Activated T-cell treated with anti-CD3 and anti-CD28 coated beads, Interleukin-2, amount 50 U/mL, for 1 hour (primary cell): Measurements from ENCODE around the gene PIP4K2B.
A peak's percentile ranks its signal among the peaks of the same experiment; 100 is the strongest.

Experiments used
- DNase-seq: peaks from one replicate; pipeline ENCODE4 v3.0.0-alpha.2; 2020

Gene PIP4K2B

DNA sequence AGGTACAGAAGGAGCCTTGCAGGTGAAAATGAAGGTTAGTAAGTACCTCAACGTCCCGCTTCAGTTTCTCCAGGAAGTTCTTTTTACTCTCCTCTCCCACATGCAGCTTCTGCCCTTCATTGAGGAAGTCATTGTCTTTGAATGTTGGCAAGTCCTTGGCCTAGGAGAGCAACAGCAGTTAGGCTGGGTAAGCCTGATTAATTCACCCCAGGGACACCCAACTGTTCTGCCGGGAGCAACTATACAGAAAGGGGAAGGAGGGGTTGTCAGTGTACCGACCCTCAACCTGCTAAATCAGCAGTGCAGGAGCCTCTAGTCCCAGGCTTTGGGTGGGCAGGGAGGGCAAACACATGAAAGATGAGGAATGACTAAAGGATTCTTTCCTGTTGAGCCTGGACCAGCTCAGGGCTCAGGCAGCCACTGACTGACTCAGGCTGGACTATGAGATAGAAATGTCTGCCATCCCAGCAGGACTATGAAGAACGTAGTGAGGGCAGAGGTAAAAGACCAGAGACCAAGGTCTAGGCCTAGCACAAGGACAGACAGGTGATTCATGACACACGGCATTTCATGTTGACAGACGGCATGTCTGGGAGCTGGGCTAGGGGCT lies 21.6 kb downstream of the PIP4K2B start:
- no peak for DNase-seq

DNA sequence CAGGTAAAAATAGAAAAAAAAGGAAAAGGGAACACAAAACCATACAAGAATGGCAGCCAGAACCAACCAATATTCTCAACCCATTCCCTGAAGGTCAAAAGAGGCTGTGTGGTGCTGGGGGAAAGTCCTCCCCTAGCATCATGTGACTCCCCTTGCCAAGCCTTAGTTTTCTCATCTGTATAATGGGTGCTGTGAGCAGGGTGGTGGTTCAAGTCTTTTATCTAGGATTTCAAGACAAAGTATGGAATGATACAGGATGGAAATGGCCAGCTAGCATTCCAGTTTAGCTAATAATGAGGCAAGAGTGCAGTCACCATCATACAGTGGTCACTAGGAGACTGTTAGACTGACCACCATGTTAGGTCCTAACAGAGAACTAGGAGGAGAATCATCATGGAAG lies 26.1 kb downstream of the PIP4K2B start:
- no peak for DNase-seq

DNA sequence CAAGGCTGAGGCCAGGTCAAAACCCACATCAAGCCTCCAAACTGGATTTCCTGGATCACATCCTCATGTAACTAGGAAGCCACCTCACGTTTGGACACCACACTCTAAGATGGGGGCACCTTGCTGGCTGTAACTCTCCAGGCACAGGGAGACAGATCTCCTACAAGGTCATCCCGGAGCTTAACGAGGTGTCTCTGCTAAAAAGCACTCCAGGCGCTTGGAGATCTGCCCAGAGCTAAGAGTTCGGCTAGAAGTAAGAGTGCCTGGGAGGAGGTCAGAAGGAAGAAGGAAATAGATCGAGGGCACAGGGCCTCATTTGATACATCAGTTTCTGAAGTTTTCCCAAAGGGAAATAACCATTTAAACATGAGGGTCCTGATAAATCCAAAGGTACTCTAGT lies 30.9 kb downstream of the PIP4K2B start:
- DNase-seq = no peak

DNA sequence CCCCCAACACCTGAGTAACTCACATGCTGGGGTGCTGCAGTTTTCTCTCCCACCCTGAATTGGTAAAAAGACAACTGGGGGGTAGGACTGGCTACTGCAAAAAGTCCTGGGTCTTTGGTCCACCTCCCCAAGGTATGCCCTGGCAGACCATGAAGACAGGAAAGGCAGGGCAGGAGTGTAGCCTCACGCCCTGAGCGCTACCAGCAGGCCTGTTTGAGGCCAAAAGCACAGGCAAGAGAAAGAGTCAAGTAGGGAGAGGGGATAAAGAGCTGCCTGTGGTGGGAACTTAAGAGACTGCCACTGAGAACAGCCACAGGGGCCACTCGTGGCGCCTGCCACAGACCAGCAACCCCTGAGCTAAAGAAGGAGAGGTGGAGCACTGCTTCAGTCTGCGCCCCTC lies 33.0 kb downstream of the PIP4K2B start:
- no peak for DNase-seq

DNA sequence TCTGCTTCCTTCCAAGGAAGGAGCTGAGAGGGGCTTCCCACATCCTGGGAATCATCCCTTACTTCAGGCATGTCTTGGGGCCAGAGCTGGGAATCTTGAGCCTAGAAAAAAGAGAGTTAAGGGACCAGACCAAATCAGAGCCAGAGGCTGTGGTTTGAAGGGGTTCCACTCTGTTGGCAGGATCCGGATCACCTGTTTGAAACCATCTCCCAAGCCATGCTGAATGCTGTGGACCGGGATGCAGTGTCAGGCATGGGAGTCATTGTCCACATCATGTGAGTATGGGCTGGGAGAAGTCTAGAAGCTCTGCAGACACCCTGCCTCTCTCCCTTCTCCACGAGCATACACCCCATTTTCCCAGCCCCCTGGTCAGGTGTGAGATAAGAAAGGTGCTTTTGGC lies 37.1 kb downstream of the PIP4K2B start:
- no peak for DNase-seq

DNA sequence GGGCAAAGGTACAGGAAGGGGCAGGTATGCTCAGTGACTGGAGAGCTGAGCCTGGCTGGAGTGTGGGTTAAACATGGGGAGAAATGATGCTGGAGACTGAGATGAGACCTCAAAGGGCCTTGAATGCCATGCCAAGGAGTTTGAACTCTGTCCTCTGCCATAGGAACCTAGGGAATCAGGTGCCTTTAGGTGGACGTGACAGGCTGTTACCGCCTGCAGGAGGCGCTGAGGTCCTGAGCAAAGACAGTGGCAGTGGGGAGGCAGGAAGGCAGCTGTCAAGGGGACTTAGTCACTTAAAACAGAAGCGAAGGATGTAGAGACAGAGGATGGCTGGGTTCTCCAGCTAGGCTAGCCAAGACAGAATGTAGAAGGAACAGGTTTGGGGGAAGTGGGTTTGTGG lies 37.7 kb downstream of the PIP4K2B start:
- DNase-seq = no peak

DNA sequence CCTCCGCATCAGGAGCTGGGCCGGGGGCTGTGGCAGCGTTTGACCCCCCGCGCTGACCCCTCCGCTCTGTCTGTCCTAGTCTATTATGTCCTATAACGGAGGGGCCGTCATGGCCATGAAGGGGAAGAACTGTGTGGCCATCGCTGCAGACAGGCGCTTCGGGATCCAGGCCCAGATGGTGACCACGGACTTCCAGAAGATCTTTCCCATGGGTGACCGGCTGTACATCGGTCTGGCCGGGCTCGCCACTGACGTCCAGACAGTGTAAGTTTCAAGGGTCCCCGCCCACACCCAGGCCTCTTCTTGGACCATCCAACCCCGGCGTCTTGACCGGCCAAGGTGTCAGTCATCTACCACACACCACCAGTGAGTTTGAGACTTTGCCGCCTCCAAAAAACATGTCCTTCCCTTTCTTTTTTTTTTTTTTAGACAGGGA lies 46.3 kb downstream of the PIP4K2B start:
- DNase-seq = no peak

DNA sequence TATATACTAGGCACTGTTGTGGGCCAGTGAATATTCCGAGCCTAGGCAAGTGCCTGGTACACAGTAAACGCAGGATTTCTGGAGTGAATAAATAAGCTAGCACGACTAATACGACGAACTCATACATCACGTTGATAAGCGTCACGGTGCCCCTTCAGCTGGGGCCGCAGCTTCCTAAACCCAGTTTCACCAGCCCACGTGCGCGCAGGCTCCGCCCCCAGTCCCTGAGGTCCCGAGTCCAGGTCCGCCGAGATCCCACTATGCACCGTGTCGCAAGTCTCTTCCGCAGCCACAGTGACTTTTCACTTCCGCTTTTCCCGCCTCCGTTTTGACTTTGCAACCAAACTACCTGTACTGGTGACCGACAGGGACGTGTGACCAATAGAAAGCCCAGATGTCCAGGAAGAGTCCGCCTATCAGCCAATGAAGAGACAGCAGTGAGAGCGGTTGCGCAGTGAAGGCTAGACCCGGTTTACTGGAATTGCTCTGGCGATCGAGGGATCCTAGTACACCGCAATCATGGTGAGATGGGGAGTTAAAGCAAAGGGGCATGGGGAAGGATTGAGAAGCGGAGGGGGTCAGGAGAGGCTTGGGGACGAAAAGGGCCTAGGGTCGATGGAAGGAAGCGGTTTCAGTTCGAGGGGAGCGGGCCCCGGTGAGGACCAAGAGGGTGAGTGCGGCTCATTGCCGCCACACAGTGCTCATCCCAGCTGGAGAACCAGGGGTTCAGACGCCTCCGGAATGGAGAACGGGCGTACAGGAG lies 46.9 kb downstream of the PIP4K2B start, which contains the start of gene PSMB3:
Gene PSMB3, plus strand, starts transcription at position 434 of the 763 bp plus-strand sequence. Its CDS starts 86 bp downstream, at position 520.
- peak; percentile 91 for DNase-seq

DNA sequence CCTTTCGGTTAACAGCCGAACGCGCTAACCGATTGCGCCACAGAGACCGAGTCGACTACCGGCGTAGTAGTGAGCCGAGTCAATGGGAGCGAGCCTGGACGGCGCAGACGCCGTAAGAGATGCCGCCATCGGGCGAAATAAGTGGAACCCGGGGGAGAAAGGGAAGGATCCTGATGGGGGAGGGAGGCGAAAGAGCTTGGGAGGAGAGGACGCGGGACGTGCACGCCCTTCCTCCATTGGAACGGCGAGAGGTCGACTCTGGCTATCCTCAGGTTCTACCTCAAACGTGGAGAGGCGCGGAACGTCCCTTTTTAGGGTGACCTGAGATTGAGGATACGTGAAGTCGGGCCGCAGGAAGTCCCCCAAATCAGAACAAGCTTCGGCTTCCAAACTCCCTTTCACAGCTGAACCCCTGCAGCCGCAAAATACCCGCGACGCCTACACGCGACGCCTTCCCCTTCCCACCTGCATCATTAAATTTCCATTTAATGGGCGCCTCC lies 47.5 kb downstream of the PIP4K2B start:
- peak; percentile 87 for DNase-seq

DNA sequence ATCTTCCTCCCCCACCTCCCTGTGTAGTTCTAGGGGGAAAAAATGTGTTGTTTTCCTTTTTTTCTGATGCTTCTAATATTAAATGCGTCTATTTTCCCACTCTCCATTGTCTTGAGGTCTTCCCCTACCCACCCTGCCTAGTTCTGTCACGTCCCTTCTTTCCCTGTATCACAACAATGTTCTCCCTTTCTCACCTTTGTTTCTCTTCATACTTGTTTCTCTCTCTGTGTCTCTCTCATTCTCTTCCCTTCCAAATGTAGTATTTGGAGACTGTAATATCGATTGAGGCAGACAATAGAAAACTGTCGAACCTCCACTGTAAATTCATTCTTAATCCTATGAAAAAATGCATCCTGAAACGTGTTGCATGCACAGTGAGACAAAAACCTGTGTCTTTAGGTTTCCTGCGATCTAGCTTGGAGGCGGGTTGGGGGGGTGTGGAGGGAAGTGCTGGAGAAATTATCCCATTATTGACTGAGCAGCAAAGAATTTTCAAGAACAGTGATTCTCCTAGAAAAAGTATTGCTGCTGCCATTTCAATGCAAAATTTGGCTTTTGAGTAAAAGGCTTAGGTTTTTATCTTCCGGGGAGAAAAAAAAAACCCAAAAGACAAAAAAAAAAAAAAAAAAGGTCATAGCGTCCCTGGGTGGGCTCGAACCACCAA lies 48.1 kb downstream of the PIP4K2B start:
- DNase-seq = no peak

DNA sequence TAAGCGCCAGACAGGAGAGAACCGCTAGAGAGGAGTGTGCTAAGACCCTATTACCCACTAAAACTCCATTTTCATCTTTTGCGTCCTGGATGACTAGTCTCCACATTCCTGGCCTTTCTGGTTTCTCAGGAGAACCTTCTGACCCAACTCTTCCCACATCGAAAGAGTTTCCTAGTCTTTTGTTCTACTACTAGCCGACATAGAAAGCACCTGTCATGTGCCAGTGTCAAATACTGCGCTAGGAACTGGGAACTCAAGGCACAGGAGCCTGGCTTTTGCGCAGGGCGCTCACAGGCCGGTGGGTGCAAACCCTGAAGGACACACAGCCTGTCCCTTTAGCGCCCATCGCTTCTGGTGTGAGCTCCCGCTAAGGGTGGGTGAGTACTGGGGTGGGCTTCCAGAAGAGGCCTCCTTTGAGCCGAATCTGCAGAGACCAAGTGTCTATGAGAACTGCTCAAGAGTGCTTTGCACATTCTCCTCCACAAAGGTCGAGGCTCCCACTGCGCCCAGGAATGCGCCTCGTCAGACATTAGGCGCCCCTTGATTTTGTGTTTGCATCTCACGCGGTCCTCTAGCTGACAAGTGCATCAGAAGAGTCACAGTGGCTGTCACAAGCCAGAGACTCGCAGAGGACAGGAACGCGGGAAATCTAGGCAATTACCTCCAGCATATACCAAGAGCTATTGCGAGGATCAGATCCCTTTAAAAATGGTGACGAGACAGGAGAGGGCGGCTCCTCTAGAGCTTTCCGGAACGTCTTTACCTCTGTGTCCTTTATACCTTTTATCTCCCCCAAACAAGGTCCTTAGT lies 48.8 kb downstream of the PIP4K2B start:
- no peak for DNase-seq

DNA sequence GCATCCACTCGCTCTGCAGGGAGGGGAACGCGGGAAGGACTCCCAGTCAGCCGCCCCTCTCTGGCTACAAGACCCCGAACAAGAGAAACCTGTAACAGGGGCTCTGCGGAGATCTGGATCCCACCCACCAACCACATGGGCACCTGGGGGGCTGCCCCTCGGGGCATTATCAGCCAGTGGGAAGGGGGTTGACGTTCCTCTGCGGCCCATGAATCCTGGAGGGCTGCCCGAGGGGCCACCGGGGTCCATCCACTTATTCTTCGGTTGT lies 49.4 kb downstream of the PIP4K2B start:
- no peak for DNase-seq

DNA sequence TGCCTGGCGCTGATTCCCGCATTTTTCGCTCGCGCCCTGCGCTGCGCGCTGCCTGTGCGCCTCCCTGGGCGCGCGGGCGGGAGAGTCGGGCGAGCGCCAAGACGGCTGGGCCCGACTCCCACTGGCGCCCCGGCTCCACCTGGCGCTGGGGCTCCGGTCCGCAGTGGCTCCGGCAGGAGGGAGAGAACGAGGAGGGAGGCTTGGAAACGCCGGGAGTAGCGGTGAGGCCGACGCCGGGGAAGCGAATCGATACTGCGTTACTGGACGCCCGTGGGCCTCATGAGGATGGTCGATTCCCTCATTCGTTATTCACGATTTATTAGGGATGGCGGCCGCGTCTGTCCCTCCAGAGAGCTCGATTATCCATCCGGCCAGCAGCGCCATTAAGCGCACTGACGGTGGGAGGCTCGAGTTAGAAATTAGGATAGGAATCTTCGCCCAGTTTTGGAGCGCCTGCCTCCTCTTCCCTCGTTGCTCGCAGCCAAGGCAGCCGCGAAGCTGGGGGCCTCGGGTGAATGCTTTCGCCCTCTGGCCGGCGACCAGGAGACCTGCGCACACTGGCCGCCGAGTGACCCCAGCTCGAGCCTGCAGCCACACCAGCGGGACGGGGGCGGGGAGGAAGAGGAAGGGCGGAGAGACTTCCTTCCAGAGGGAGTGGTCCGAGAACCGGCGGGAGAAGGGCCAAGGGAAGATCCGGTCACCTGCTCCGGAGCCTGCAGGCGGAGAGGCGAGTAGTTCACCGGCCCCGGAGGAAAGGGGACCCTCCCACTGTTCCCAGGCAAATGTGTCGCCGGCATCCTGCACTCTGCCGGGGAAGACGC lies 49.9 kb downstream of the PIP4K2B start:
- DNase-seq = no peak

DNA sequence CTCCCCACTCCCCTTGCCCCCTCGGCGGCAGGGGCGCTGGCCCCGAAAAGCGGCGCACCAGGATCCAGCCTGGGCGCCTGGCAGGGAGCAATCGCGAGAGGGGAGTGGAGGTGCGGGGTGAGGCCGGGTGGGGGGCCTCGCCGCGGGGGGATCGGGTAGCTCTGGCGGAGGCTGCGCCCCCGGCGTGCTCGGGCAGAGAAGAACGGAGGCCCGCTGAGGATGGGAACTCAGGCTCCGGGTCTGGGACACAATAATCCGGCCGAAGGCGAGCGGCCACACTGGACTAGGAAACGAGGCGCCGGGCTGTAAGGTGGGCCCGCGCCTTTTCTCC lies 50.5 kb downstream of the PIP4K2B start:
- no peak for DNase-seq

DNA sequence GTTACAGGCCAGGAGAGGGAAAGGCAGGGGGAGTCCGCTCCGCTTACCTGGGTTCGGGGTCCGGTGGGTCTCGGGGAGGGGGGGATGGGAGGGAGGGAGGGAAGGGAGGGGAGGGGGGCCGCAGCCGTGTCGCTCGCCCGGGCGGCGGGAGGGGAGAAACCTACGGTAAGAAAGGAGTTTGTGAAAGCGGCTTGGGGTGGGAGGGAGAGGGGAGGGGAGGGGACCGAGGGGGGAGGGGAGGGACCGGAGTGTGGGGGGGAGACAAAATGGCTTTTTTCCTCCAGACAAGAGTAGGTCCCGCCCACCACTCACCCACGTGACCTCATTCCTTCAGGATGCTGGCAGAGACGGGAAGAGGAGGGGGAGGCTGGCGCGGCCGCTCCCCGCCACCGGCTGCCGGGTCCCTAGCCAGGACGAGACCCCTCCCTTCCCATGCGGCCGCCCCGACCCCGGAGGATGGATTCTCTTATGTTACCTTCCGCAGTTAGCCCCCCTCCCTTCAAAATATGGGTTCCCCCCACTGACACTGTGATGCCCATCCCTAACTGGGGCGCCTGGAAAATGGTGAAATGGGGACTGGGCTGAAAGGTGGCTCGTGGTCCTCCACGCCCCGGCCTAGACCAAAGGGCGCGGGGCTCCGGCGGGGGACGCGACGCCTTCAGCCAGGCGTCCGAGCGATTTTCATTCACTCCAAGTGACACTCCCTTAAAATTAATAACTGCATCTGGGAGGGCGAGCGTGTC lies 51.0 kb downstream of the PIP4K2B start, which contains the start of gene PCGF2:
Gene PCGF2, minus strand, starts transcription at position 188 of the 743 bp plus-strand sequence. CDS start 7,934 bp downstream, outside the sequence.
- no peak for DNase-seq

DNA sequence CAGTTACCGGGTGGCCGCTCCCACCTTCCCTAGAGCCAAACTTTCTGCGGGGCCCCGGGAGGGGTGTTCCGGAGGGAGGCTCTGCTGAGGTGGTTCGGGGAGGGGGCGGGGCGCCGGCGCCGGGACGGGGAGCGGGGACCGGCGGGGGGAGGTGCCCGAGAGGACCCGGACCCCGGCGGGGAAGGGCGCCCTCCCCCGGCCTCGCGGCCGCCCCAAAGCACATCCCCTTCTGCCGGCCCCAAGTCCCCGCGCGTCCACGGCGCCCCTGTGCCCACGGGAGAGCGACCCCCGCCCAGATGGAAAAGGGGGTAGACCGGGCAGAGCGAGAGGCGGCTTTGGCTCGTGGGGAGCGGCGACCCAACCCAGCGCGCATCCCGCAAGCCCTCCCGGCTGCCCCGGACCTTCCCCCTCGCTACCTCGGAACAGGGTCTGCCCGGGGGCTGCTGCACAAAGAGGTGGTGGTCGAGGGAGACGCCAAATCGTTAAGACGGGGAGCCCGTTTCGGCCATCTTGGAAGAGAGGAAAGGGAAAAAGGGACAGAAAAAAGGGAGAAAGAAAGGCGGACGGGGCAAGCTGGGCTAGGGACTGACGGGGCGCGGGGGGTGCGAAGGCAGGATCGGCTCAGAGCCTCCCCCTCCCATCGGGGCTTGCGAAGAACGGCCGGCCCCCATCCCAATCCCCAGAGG lies 51.8 kb downstream of the PIP4K2B start:
- DNase-seq = no peak

DNA sequence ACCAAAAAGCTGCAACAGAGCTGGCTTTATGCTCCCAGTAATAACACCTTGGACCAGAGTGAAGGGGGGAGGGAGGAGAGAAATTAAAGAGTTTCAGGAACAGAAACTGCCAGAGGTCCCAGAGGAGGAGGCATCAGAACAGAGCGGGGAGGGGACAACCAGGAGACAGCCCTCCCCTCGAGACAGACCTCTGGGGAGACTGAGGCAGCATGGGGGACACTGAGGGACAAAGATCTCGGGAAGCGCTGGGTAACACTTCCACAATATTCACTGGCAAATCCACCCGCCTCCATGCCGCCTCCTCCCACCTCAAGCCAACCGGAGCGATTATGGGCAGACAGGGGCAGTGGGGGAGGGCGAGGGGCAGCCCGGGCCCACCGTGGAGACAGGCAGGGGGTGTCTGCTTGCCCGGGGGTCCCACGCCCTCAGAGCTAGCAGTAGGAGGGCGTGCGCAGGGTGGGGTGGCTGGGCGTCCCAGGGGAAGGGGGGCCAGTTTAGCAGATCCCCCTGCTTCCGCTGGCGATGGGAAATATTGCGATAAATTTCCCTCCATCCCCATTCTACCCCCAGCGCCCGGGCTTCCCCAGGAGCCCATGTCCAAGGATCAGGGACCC lies 52.4 kb downstream of the PIP4K2B start:
- DNase-seq = no peak

DNA sequence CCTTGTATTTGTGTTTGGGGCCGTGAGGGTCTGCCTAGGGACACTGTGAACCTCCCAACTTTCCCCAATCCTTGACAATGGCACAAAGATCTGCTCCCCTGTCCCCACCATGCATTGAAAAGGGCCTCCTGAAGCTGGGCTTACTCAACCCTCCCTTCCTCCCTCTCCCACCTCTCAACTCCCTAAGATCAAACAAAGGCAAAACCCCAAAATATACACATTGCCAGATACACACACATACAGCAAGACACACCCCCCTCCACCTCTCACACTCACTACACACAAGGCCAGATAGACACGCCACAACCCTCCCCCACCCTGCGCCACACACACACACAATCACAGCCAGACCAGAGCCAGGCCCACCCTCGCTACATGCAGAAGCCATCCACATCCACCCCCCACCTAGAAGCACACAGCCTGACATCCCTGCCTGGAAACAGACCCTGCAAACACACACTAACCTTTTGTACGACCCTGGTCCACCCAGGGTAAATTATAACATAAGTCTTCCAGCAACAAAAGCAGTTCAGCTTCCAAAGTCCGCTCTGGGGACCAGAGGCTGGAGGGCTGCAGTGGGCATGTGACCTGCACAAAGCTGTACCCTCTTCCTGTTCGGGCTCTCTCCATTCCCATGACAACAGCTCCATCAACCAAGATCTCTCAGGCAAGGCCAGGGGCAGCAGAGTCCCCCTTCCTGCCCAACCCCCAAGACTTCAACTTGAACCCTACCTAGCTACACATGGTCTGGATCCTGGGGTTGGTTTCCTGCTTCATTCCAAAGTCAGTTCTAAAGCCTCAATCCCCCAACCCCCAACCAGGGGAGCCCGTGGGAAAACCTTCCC lies 53.1 kb downstream of the PIP4K2B start:
- DNase-seq = no peak

DNA sequence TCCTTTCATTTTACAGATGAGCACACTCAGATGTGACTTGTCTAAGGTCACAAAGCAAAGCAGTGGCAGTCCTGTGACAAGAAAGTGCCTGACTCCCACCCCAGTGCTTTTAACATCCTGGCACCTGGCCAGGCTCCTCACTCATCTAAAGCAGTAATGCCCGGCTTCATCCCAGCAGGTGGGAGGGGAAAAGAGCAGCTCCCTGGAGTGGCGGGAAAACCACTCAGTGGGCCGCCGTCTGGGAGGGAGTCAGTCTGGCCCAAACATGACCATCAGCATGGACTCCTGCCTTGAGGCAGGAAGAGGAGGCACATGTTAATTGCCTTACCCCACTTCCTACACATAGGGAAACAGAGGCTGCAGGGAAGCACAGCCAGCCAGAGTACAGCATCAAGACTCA lies 53.8 kb downstream of the PIP4K2B start:
- DNase-seq = no peak
